Esophagus (tissue), 2 donors: ENCODE measurements around the gene RGPD3. TPM values are rescaled to one million over a fixed set of nuclear protein-coding genes. Genes with fewer than 3 reads are reported as not detected.
"Not testable (repeated sequence)": the region's sequence is repeated elsewhere in the genome, so short reads cannot be mapped to it uniquely, and the experiment has no call there.

Source experiments
- H3K27ac ChIP-seq, 2 donors: one replicate each; pipeline ENCODE4 v1.5.1; 2013; ENCODE audit warnings: low read depth in 2 of 2, mild to moderate bottlenecking in 2 of 2, inconsistent platforms in 1 of 2, low read length in 1 of 2, moderate library complexity in 1 of 2
- H3K27me3 ChIP-seq, 2 donors: one replicate each; pipeline ENCODE4 v1.6.1; 2013; ENCODE audit warnings: low read length in 2 of 2, control low read depth in 1 of 2, mild to moderate bottlenecking in 1 of 2; ENCODE audit not compliant: insufficient read depth in 2 of 2, control insufficient read depth in 1 of 2
- H3K36me3 ChIP-seq, 2 donors: one replicate each; pipeline ENCODE4 v1.6.1; 2013; ENCODE audit warnings: low read length in 1 of 2; ENCODE audit not compliant: control insufficient read depth in 2 of 2, insufficient read depth in 2 of 2
- H3K4me1 ChIP-seq, 2 donors: one replicate each; pipeline ENCODE4 v1.6.1; 2013; ENCODE audit warnings: low read length in 1 of 2; ENCODE audit not compliant: control insufficient read depth in 2 of 2, insufficient read depth in 2 of 2
- H3K4me3 ChIP-seq, 2 donors: one replicate each; pipeline ENCODE4 v1.5.1; 2013; ENCODE audit warnings: low read length in 2 of 2, mild to moderate bottlenecking in 2 of 2, low read depth in 1 of 2, moderate library complexity in 1 of 2
- H3K9me3 ChIP-seq, 2 donors: one replicate each; pipeline ENCODE4 v1.6.1; 2013; ENCODE audit warnings: mild to moderate bottlenecking in 2 of 2, low read depth in 1 of 2, low read length in 1 of 2, moderate library complexity in 1 of 2; ENCODE audit not compliant: control insufficient read depth in 2 of 2, insufficient read depth in 1 of 2
- WGBS, 2 donors: extraction: QIAGEN DNeasy Blood & Tissue Kit; methylation state at CpG; one replicate each; pipeline ENCODE4 v1.1.7; 2013; 5-methylcytosine and 5-hydroxymethylcytosine counted together
- polyA plus RNA-seq, 2 donors: library from polyadenylated mRNA; stranded (reverse); fragments of 200-250 nt; gene quantifications; one replicate each; pipeline ENCODE4 v1.2.3, GENCODE V29; 2013
- donor health status: healthy with polysubstance abuse.
- donor health status: Bipolar disorder and iron deficiency.

Gene RGPD3
- polyA plus RNA-seq, 2 donors: 0.06 to 0.12 TPM

DNA sequence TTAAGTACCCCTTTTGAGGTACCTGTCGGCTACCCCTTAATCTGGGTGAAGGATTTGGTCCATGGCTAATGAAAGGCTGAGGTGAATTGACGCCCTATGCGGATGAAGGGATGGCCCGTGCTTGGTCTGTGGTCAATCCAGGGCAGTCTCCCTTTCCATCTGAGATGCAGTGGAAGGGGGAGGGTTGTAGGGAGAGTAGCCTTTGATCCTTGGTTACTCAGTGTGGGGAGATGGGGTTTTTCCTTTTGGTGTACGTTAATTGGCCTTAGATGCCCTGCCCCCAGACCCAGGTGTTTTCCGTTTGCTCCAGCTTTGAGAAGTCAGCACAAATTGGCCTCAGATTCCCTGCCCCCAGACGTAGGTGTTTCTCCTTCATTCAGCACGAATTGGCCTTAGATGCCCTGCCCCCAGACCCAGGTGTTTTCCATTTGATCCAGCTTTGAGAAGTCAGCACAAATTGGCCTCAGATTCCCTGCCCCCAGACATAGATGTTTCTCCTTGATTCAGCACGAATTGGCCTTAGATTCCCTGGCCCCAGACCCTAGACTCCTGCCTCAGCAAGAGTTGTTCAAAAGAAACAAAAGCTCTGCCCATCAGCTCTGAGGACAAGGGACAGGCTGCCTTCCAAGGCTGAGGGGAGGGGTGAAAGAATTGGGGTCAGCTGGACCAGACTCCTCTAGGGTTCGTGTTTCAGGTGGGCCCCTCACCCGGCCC, 40.6 kb upstream of the RGPD3 start:
- not testable (repeated sequence) for H3K27ac ChIP-seq, H3K27me3 ChIP-seq, H3K4me1 ChIP-seq, H3K9me3 ChIP-seq, H3K36me3 ChIP-seq, H3K4me3 ChIP-seq
- 76 to 77% methylated on average over 8 to 9 of the region's 11 CpGs for WGBS, 2 donors

DNA sequence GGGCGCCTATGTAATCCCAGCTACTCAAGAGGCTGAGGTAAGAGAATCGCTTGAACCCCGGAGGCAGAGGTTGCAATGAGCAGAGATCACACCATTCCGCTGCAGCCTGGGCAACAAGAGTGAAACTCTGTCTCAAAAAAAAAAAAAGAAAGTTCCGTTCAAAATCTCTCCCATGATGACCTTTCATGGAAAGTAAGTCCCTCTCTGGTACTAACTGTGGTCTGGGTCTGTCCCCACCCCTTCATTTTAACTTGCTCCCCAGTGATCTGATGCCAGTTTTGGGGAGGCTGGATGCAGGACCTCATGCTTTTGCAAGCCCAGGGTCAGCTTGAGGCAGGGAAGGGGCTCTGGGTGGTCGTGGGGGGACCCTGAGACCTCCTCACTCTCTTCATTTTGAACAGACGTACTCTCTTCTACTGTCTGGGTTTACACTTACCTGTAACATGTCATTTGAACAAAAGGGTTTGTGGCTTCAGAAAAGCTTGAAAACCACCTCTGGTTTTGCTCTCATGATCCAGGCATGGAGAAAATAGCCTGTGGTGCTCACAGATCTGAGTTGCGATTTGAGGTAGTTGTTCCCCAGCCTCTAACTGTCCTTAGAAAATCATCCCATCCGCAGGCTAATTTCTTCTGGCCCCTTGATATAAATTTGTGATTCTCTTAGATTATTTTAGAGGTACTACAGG, 37.9 kb upstream of the RGPD3 start:
- not testable (repeated sequence) for H3K9me3 ChIP-seq, H3K4me3 ChIP-seq, H3K27ac ChIP-seq, H3K4me1 ChIP-seq, H3K36me3 ChIP-seq, H3K27me3 ChIP-seq
- WGBS, 2 donors: 85 to 87% methylated on average over 9 of the region's 9 CpGs

DNA sequence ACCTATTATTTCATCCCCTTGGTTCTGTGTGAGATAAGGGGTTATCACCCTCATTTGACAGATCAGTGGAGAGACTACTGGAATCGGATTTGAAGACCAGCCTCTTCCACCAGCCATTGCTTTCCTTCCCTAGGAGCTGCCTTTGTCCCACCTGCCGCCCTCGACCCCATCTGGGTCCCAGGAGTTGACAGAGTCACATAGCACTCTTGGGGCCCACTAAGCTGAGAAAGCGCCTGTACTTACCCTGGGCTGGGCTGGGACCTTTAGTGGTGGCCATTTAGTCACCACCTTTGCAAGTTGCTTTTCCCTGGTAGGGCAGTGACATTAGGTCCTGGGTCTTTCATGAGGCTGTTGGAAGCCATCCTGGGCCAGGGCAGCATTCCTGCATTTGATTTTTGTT, 36.6 kb upstream of the RGPD3 start:
- not testable (repeated sequence) for H3K4me3 ChIP-seq, H3K4me1 ChIP-seq, H3K9me3 ChIP-seq, H3K36me3 ChIP-seq, H3K27me3 ChIP-seq, H3K27ac ChIP-seq
- 85 to 87% methylated on average over 4 of the region's 4 CpGs for WGBS, 2 donors

DNA sequence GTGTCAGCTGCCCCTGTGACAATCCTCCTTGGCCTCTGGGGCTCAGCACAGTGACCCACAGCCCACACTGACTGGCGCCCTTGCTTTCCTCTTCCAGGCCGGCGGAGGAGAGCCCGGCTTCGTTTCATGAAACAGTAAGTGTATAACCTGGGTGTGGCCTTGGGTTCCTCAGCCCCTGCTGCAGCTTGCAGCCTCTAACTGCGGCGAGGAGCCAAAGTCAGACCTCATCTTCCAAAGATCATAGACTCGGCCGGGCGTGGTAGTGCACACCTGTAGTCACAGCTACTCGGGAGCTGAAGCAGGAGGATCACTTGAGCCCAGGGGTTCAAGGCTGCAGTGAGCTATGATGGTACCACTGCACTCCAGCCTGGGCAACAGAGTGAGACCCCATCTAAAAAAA, 36.0 kb upstream of the RGPD3 start:
- not testable (repeated sequence) for H3K4me3 ChIP-seq, H3K27ac ChIP-seq, H3K4me1 ChIP-seq, H3K9me3 ChIP-seq, H3K27me3 ChIP-seq, H3K36me3 ChIP-seq
- 53 to 58% methylated on average over 6 to 11 of the region's 11 CpGs for WGBS, 2 donors

GRCh38 chr2:106502351-106502750, 34.1 kb upstream of the RGPD3 start:
- 93 to 94% methylated on average over 8 of the region's 8 CpGs for WGBS, 2 donors

GRCh38 chr2:106500350-106500749, 32.1 kb upstream of the RGPD3 start:
- H3K36me3 ChIP-seq, H3K9me3 ChIP-seq, H3K27me3 ChIP-seq, H3K4me1 ChIP-seq, H3K4me3 ChIP-seq, H3K27ac ChIP-seq: not testable (repeated sequence)
- WGBS, 2 donors: 92% methylated on average over 6 of the region's 7 CpGs

More at GRCh38 chr2:106502351-106502750, 34.1 kb upstream of the RGPD3 start:
- H3K27ac ChIP-seq, H3K9me3 ChIP-seq, H3K27me3 ChIP-seq, H3K4me1 ChIP-seq, H3K36me3 ChIP-seq, H3K4me3 ChIP-seq: not testable (repeated sequence)

GRCh38 chr2:106498549-106498948, 30.3 kb upstream of the RGPD3 start:
- H3K27ac ChIP-seq, H3K4me3 ChIP-seq, H3K9me3 ChIP-seq, H3K36me3 ChIP-seq, H3K27me3 ChIP-seq, H3K4me1 ChIP-seq: not testable (repeated sequence)
- WGBS, 2 donors: 75 to 92% methylated on average over 1 of the region's 1 CpG

DNA sequence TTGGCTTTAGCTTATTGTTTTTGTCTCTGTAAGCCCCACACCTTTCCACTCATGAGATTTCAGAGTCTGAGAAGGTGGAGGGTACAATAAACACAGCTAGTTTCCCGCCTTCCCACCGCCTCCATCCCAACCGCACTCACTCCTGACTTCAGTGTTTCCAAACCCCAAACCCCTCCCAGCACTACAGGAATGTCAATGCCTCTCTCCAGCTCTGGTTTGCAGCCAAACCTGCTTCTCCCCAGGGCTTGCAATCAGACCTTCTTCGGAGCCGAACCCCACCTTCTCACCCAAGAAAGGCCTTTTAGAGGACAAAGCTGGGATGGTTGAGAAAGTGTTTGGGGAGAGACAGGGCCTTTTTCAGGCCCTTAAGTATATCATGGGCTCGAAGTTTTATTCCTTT, 24.7 kb upstream of the RGPD3 start:
- WGBS, 2 donors: 33 to 45% methylated on average over 6 of the region's 6 CpGs
- H3K4me3 ChIP-seq, H3K36me3 ChIP-seq, H3K9me3 ChIP-seq, H3K4me1 ChIP-seq, H3K27me3 ChIP-seq, H3K27ac ChIP-seq: not testable (repeated sequence)

DNA sequence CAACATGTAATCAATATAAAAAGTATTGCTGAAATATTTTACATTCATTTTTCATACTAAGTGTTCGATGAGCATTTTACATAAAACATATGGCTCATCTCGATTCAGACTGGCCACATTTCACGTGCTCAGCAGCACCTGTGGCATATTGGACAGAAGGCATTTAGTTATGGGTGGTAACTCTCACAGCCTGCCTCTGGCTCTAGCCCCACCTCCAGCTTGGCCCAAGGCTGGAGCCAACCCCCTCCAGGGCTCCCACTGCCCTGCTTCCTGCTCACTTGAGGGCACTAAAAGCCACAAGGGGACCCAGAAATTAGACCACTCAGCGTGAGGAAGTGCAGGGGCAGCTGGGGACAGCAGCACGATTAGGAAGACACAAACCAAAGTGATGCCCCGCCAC, 24.2 kb upstream of the RGPD3 start:
- H3K27me3 ChIP-seq, H3K9me3 ChIP-seq, H3K4me1 ChIP-seq, H3K27ac ChIP-seq, H3K36me3 ChIP-seq, H3K4me3 ChIP-seq: not testable (repeated sequence)
- 74 to 82% methylated on average over 5 to 6 of the region's 6 CpGs for WGBS, 2 donors

DNA sequence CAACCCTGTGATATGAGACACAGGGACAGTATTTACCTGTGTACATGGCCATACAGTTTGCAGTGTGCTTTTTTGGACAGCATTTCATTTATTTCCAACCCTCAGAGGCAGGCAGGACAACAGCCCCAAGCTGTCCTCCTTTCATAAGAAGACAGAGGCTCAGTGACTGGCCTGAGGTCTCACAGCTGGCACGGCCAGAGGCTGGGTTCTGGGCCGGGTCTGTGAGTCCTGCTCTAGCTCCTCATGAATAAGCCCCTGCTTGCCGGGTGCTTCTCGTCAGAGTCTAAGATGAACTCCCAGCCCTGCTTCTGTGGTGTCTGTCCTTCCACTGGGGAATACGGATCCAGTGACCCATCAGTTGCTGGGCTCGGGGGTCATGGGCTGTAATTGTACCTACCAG, 21.5 kb upstream of the RGPD3 start:
- H3K27me3 ChIP-seq, H3K36me3 ChIP-seq, H3K9me3 ChIP-seq, H3K4me3 ChIP-seq, H3K4me1 ChIP-seq, H3K27ac ChIP-seq: not testable (repeated sequence)
- 72 to 78% methylated on average over 6 of the region's 6 CpGs for WGBS, 2 donors
